ENCODE measurements around the gene ST3GAL2.
"Not testable (repeated sequence)": the region's sequence is repeated elsewhere in the genome, so short reads cannot be mapped to it uniquely, and the experiment has no call there.

The ST3GAL2 gene

DNA sequence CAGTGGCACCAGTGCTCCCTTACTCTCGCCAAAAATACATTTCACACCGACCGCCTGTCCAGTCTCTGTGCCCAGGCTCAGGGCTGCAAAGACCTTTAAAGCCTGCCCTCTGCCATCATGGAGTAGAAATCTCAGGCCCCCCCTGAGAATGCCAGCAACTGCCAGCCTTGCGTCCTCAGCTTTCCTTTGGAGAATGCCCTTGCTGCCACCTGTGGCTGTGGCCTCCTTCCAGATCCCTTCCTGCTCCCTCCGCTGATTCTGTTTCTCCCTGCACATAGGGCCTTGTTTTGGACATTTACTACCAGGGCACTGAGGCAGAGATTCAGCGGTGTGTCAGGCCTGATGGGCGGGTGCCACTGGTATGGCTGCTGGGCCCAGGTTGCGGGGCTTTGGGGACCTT lies 28.7 kb upstream of the ST3GAL2 start:
- DNase-seq (ENCODE audit: low read depth): no peak

DNA sequence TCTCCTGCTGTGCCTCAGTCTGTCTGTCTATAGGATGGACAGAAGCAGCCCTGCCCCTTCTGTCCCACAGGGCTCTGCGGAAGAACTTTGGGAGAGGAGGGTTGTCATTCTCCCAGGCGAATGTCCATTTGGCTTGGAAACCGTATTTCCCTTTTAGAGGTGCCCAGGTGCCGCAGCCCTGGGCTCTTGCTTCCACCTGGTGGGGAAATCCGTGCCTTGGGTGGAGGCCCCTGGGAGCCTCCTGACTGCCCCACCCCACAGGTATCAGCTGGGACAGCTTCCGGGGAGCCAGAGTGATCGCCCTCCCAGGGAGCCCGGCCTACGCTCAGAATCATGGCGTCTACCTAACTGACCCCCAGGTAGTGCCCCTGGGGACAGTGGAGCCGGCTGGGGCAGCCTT lies 28.2 kb upstream of the ST3GAL2 start:
- no peak for DNase-seq (ENCODE audit: low read depth)

DNA sequence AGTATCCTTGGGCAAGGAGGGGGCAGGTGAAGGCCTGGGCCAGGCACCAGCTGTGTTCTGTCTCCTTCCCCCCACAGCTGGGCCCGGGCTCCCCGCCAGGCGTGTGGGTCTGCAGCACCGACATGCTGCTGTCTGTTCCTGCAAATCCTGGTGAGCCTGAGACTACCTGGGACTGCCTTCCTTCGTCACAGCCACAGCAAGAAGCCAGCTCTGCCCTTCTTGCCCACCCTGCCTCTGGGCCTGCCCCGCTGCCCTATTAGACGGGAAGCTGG lies 27.8 kb upstream of the ST3GAL2 start:
- DNase-seq (ENCODE audit: low read depth): no peak

DNA sequence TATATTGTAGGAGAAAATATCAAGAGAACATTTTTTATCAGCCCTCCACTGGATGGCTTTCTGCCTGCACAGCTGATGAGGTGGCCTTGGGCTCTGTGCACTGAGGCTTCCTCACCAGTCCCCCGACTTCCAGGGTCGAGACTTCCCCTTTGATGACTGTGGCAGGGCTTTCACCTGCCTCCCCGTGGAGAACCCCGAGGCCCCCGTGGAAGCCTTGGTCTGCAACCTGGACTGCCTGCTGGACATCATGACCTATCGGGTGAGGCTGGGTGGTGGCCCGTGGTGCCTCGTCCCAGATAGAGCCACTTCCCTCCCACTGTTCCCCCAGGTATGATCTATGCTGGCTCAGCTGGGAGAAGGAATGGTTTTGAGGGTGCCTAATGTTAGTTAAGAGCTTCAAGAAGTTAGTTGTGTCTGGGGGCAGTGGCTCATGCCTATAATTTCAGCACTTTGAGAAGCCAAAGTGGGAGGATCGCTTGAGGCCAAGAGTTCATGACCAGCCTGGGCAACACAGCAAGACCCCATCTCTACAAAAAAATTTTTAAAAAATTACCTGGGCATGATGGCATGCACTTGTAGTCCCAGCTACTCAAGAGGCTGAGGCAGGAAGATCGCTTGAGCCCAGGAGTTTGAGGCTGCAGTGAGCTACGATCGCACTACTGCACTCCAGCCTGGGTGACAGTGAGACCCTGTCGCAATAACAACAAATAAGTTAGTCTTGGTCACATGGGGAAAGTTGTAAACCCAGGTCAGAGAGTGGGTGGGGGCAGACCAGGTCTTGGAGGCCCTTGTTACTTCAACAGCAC lies 27.3 kb upstream of the ST3GAL2 start:
- no peak for DNase-seq (ENCODE audit: low read depth)

DNA sequence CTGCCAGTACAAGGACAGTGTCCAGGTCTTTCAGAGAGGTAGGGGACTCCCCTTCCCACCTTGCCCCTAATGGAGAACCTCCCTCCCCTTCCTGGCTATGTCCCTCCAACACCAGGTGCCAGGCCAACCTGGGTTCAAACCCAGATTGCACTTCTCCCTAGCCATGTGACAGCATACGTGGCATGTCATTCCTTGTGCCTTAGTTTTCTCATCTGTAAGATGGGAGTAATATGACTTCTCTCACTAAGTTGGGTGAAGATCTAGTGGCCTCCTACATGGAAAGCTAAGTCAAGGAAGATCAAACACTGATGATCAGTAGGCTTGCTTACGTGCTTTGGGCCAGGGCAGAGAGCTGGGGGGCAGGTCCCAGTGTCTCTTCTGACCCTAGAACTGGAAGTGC lies 24.3 kb upstream of the ST3GAL2 start:
- no peak for DNase-seq (ENCODE audit: low read depth)

DNA sequence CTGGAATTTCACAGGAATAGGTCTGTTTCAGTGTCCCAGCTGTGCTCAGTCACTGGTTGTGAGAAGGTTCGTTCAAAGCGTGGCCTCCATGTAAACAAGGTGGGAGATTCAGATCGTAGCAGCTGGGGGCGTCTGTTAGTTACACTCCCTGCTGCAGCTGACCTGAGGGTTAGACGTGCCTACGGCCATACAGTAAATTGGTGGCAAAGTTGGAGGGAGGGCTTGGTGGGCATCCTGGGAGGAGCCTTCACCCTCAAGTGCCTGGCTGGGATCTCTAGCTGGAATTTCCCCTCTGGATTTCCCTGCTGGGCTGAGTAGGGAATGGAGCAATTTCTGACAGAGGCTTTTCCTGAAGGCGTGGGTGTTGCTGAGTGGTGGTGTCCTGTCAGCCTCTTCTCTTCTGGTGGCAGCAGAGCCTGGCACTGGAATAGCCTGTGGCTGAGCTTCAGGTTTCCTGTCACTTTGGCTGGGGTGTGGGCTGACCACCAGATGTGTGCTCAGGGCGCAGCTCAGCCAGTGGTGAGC lies 21.9 kb upstream of the ST3GAL2 start:
- no peak for DNase-seq (ENCODE audit: low read depth)

DNA sequence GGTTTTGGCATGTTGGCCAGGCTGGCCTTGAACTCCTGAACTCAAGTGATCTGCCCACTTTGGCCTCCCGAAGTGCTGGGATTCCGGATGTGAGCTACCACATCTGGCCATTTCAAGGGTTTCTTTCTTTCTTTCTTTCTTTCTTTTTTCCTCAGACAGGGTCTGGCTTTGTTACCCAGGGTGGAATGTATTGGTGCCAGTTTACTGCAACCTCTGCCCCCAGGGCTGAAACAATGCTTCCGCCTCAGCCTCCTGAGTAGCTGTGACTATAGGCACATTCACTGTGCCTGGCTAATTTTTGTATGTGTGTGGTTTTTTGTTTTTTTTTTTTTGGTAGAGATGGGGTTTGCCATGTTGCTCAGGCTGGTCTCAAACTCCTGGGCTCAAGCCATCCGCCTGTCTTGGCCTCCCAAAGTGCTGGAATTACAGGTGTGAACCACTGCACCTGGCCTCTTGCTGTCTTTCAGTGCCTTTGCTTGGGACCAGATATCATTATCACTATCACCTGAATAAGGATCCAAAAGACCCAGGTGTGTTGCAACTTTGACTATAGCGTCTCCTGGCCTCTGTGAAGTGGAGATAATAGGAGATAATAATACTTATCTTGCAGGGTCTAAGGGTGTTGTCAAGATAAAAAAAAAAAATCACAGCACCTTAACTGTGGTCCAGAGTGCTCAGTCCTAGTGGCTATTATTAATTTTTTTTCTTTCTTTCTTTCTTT lies 18.7 kb upstream of the ST3GAL2 start:
- DNase-seq (ENCODE audit: low read depth): no peak

DNA sequence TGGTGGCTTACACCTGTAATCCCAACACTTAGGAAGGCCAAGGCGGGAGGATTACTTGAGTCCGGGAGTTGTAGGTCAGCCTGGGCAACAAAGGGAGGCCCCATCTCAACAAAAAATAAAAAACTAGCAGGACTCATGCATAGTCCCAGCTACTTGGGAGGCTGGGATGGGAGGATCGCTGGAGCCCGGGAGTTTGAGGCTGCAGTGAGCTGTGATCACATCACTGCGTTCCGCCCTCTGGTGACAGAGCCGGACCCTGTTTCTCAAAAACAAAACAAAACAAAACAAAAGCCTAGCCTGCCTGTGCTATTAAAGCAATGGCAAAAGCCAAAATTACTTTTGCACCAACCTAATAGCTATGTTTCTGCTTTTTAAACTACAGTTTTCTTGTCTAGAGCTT lies 17.0 kb upstream of the ST3GAL2 start:
- no peak for DNase-seq (ENCODE audit: low read depth)

DNA sequence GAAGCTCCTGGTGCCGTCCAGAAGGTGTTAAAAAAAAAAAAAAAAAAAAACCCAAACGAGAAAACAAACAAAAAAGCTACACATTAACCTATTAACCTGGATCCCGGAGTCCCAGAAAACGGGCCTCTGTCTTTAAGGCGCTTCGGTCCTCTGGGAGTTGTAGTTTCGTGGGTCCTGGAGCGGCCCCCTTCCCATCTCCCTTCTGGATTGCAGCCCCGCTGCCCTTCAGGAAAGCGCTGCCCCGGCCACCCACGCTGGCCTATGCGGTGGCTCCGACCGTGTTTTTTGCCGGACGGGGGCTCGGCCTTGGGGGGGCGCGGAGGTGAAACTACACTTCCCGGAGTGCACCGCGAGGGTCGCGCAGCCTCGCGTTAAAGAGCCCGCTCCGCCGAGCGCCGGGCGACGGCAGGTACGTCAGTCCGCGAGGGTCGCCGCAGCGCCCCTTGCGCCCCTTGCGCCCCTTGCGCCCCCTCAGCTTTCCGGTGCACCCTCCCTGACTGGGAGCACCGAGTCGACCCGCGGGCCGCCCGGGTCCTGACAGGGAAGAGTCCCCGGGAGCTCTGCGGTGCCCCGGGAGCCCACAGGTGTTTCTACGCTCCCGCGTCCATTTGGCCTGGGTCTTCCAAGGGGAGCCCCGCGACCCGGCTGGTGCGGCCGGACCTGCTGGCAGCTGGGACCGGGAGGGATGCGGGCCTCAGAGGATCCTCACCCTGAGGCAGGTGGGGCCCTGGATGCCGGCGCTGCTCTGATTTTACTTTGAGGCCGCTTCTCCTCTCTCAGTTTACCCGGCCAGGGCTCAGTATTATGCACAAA lies 15.5 kb upstream of the ST3GAL2 start, which contains the start of gene FCSK:
Gene FCSK, plus strand, starts transcription at position 374 of the 813 bp plus-strand sequence. CDS start 8,596 bp downstream, outside the sequence.
- DNase-seq (ENCODE audit: low read depth): peak; percentile 42

DNA sequence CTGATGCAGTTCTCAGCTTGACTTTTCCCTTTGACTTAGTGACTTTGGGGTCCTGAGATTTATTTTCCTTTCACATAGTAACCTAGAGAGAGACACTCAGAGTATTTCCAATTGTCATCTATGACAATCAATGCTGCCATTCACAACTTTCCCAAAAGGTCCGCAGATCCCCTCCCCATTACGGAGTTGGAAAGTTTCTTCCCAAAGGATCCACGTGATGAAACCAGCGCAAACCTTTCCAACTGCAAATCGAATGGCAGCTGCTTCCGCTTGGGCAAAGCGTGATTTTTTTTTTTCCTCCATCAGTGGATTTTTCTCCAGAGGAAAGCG lies 15.0 kb upstream of the ST3GAL2 start:
- no peak for DNase-seq (ENCODE audit: low read depth)

DNA sequence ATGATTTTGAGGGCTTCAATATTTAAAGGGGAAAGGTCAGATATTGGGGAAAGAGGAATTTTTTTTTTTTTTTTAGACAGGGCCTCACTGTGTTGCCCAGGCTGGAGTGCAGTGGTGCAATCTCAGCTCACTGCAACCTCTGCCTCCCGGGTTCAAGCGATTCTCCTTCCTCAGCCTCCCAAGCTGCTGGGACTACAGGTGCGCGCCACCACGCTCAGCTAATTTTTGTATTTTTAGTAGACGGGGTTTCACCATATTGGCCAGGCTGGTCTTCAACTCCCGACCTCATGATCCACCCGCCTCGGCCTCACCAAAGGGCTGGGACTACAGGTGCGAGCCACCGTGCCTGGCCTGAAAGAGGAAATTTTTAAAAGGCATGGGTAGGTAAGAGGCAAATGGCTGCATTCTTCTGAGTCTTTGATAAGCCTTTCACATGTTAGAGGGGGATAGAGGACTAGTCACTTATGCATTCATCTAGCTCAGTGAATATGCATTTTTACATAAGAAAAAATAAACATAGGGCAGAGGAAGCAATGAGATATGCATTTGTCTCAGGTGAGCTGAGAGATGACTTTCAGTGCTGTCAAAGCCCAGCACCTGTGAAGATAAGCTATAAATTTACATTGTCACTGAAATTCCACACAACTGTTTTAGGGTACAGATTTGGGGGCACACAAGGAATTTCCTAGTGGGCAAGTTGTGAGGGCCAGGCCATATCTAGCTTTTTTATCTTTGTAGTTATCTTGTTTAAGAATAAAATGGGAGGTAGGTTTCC lies 14.4 kb upstream of the ST3GAL2 start:
- DNase-seq (ENCODE audit: low read depth): no peak

DNA sequence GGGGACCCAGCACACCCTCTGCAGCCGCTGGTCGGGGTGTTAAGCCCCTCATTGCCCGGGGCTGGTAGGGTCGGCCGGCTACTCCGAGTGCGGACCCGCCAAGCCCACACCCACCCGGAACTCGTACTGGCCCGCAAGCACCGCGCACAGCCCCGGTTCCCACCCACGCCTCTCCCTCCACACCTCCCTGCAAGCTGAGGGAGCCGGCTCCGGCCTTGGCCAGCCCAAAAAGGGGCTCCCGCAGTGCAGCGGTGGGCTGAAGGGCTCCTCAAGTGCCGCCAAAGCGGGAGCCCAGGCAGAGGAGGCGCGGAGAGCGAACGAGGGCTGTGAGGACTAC lies 12.1 kb upstream of the ST3GAL2 start:
- not testable (repeated sequence) for DNase-seq (ENCODE audit: low read depth)

DNA sequence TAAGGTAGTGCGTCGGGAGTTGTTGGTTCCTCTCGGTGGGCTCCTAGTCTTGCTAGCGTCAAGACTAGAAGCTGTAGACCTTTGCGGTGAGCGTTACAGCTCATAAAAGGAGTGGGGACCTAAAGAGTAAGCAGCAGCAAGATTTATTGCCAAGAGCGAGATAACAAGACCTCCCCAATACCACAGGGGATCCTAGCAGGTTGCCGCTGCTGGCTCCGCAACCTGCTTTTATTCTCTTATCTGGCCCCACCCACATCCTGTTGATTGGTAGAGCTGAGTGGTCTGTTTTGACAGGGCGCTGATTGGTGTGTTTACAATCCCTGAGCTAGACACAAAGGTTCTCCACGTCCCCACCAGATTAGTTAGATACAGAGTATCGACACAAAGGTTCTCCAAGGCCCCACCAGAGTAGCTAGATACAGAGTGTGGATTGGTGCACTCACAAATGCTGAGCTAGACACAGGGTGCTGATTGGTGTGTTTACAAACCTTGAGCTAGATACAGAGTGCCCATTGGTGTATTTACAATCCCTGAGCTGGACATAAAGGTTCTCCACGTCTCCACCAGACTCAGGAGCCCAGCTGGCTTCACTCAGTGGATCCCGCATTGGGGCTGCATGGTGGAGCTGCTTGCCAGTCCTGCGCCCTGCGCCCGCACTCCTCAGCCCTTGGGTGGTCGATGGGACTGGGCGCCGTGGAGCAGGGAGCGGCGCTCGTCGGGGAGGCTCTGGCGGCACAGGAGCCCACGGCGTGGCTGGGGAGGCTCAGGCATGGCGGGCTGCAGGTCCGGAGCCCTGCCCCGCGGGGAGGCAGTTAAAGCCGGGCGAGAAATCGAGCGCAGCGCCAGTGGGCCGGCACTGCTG lies 11.5 kb upstream of the ST3GAL2 start:
- DNase-seq (ENCODE audit: low read depth): not testable (repeated sequence)

DNA sequence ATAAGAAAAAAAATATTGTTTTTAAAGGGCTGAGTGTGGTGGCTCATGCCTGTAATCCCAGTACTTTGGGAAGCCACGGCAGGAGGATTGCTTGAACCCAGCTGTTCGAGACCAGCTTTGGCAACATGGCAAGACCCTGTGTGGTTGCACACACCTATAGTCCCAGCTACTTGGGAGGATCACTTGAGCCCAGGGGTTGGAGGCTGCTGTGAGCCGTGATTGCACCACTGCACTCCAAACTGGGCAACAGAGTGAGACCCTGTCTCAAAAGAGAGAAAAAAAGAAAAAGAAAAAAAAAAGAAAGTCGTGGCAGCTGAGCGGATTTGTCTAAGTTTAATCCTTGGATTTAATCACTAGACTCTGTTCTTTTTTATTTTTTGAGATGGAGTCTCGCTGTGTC lies 9.2 kb upstream of the ST3GAL2 start:
- no peak for DNase-seq (ENCODE audit: low read depth)

DNA sequence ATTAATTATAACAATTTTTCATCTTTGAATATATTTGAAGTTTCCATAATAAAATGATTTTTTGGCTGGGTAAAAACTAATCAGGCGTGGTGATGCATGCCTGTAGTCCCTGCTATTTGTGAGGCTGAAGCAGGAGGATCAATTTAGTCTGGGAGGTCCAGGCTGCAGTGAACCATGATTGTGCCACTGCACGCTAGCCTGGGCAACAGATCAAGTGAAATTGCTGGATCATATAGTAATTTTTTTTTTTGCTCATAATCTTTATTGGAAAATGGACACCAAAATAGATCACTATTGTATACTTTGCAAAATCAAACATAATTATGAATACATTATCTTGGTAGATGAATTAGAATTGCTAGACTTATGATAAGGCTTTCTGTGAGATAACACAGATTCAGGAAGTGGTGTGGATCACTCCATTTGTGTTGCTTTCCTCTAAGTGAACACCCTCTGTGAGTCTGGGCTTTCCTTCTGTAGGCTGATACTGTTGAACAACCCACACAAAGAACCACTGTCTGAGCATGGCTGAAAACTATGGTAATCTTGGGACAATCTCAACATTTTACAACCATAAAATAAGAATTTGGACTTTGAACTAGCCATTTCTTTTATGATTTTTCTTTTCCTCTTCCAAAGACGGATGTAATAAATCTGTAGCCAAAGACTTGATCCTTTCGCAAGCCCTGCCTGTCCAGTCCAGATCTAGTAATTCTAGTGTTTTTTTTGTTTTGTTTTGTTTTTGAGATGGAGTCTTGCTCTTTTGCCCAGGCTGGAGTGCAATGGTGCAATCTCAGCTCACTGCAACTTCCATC lies 5.6 kb upstream of the ST3GAL2 start:
- DNase-seq (ENCODE audit: low read depth): no peak

DNA sequence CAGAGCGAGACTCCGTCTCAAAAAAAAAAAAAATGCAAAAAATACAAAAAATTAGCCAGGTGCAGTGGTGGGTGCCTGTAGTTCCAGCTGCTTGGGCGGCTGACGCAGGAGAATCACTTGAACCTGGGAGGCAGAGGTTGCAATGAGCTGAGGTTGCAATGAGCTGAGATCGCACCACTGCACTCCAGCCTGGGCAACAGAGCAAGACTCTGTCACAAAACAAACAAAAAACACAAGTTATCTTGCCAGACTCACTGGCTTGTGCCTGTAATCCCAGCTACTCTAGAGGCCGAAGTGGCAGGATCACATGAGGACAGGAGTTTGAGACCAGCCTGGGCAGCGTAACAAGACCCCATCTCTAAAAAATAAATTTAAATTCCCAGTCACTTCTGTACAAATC lies 3.4 kb upstream of the ST3GAL2 start:
- DNase-seq (ENCODE audit: low read depth): no peak

DNA sequence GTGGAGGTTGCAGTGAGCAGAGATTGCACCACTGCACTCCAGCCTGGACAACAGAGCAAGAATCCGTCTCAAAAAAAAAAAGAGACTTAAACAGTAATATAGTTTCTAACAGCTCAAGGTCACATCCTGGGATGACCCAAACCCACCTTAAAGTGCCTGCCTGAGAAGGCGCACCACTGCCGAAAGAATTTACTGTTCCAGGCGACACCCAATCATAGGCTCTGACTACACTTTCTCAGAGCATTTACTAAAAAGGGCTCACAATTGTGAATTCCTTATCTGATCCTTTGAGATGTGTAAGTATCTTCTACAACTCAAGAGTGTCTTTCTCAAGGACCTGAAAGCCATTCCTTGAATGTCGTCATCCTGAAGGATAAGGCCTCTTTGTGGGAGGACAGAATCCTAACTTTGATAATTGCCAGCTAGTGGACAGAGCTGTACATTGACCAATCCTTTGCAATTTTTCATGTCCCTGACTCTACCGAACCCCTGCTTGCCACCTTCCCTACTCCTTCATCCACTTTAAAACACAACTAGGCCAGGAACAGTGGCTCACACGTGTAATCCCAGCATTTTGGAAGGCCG lies 2.6 kb upstream of the ST3GAL2 start:
- DNase-seq (ENCODE audit: low read depth): no peak

DNA sequence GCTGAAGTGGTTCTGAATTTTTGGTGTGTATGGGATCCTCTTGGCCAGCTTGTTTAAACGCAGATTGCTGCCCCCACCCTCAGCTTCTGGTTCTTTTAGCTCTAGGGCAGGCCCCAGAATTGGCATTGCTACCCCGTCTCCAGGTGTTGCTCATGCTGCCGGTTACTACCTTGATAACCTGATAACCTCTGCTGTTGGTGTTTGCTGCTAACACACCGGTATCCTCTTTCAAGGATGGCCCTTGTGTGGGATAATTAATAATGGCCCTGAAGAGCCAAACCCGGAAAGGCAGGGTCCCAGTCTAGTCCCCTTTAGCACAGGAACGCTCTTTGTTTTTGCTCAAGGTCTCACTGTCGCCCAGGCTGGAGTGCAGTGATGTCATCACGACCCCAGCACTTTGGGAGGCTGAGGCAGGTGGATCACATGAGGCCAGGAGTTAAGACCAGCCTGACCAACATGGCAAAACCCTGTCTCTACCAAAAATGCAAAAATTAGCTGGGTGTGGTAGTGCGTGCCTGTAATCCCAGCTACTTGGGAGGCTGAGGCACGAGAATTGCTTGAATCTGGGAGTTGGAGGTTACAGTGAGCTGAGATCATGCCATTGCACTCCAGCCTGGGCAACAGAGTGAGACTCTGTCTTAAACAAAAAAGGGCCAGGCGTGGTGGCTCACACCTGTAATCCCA lies 1.3 kb upstream of the ST3GAL2 start:
- DNase-seq (ENCODE audit: low read depth): no peak

DNA sequence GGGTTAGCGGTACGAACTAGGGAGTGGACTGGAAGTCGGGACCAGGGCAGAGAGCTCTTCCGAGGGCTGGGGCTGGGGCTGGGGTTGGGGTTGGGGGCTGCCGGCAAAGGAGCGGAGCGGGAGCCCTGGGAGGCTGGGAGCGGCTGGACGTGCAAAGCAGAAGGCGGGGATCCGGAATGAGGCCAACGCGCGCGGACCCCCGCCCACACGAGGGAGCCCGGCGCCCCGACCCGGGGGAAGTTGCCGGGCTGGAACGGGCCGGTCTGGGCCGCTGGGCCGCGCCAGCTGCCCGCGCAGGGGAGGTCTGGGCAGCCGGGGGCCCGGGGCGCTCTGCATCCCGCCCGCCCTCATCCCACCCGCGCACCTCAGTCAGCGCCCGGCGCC lies 323 bp downstream of the ST3GAL2 start:
- DNase-seq (ENCODE audit: low read depth): no peak

Measured in fibroblast of gingiva (primary cell).